ENCODE measurements around the gene OGFOD3. TPM values are rescaled to one million over a fixed set of nuclear protein-coding genes. Genes with fewer than 3 reads are reported as not detected.

Gene OGFOD3
- total and polyA plus RNA-seq, 2 donors (not counting 3 experiments of a cell fraction or from before 2014, with no cell fraction given) = 31.7 to 34.8 TPM

GRCh38 chr17:82355770-82356427, 62.5 kb downstream of the OGFOD3 start:
- FAIRE-seq = no peak
- no peak overlapping the region for H3K4me2 ChIP-seq (ENCODE audit: insufficient read depth, low read length)
- H3K4me1 ChIP-seq (ENCODE audit: control insufficient read depth, extremely low read depth, insufficient read depth, low read length) = peaks cover 2% of the 10 kb centered on the region
- H3K9me3 ChIP-seq (replicated peaks; ENCODE audit: control insufficient read depth, insufficient read depth, low read length) = no peaks in the 10 kb centered on the region
- H3K27ac ChIP-seq (ENCODE audit: insufficient read depth, low read depth, low read length) = no peak overlapping the region
- no peaks in the 10 kb centered on the region for H4K20me1 ChIP-seq (replicated peaks; ENCODE audit: control insufficient read depth, extremely low read depth, insufficient read depth, low read length)
- H3K36me3 ChIP-seq (ENCODE audit: control insufficient read depth in 2 of 2, extremely low read depth in 1 of 2, insufficient read depth in 2 of 2, low read length in 2 of 2) = no peaks in the 10 kb centered on the region
- H3K79me2 ChIP-seq (ENCODE audit: control insufficient read depth, insufficient read depth, low read length) = no peaks in the 10 kb centered on the region
- no peak overlapping the region for H3K4me3 ChIP-seq (replicated peaks in 1 of 3; ENCODE audit: insufficient read depth in 1 of 3, low read depth in 1 of 3, low read length in 3 of 3)
- DNase-seq (ENCODE audit: low read depth, low spot score) = no peak
- no peak overlapping the region for H3K9ac ChIP-seq (replicated peaks; ENCODE audit: extremely low read depth, insufficient read depth, low read length)
- intact Hi-C loops (cut with micrococcal nuclease) (no loop called here), dilution Hi-C loops (cut with MboI; ENCODE audit: extremely low pct_ligation_motif_present, low sequenced_read_pairs) (no loop called here)
- no peaks in the 10 kb centered on the region for H3K27me3 ChIP-seq (ENCODE audit: control insufficient read depth in 2 of 2, insufficient read depth in 2 of 2, low read length in 2 of 2)
- CTCF ChIA-PET = interaction anchor here (1.1 to 1.6 kb wide), 3 partner anchors 10 to 22 kb away, joined by 4 to 6 read pairs (median 5); partner anchors contain the start of gene SECTM1
- TF ChIP-seq JUN (IDR thresholded peaks at IDR 0.05; ENCODE audit: borderline replicate concordance, insufficient read depth, insufficient read length, low read depth) = no peak
- TF ChIP-seq GATA2 (IDR thresholded peaks at IDR 0.05; ENCODE audit: insufficient read depth, insufficient read length, low read depth, low read length) = no peak
- no peak for TF ChIP-seq POLR2AphosphoS5 (IDR thresholded peaks at IDR 0.05; ENCODE audit: insufficient read depth, low read depth, low read length)
- no peak for TF ChIP-seq FOS (IDR thresholded peaks at IDR 0.05; ENCODE audit: borderline replicate concordance, insufficient read depth, low read length)
- TF ChIP-seq MYC (IDR thresholded peaks at IDR 0.05; ENCODE audit: low read depth, low read length) = no peak
- no peak for TF ChIP-seq MAX (IDR thresholded peaks at IDR 0.05; ENCODE audit: insufficient read depth, insufficient read length)
- POLR2A ChIA-PET = no interaction called here
- no TSS peak for BruUV-seq (replicated peaks)
- no peaks in the 10 kb centered on the region for H3K9me1 ChIP-seq (replicated peaks; ENCODE audit: control insufficient read depth, extremely low read depth, insufficient read depth, low read length)
- H2AFZ ChIP-seq (ENCODE audit: low read depth, low read length) = no peak overlapping the region

- no peak overlapping the region for H3K4me3 ChIP-seq (replicated peaks in 1 of 3; ENCODE audit: insufficient read depth in 1 of 3, low read depth in 1 of 3, low read length in 3 of 3)
- no peaks in the 10 kb centered on the region for H3K9me1 ChIP-seq (replicated peaks; ENCODE audit: control insufficient read depth, extremely low read depth, insufficient read depth, low read length)
- no peak overlapping the region for H3K27ac ChIP-seq (ENCODE audit: insufficient read depth, low read depth, low read length)
- H3K27me3 ChIP-seq (ENCODE audit: control insufficient read depth in 2 of 2, insufficient read depth in 2 of 2, low read length in 2 of 2) = no peaks in the 10 kb centered on the region
- no peak for FAIRE-seq
- H3K4me2 ChIP-seq (ENCODE audit: insufficient read depth, low read length) = no peak overlapping the region
- intact Hi-C loops (cut with micrococcal nuclease) (no loop called here), dilution Hi-C loops (cut with MboI; ENCODE audit: extremely low pct_ligation_motif_present, low sequenced_read_pairs) (no loop called here)
- H2AFZ ChIP-seq (ENCODE audit: low read depth, low read length) = no peak overlapping the region
- peaks cover 2% of the 10 kb centered on the region for H3K4me1 ChIP-seq (ENCODE audit: control insufficient read depth, extremely low read depth, insufficient read depth, low read length)
- DNase-seq (ENCODE audit: low read depth, low spot score) = no peak
- H3K36me3 ChIP-seq (ENCODE audit: control insufficient read depth in 2 of 2, extremely low read depth in 1 of 2, insufficient read depth in 2 of 2, low read length in 2 of 2) = no peaks in the 10 kb centered on the region
- no TSS peak for BruUV-seq (replicated peaks)
- no peaks in the 10 kb centered on the region for H4K20me1 ChIP-seq (replicated peaks; ENCODE audit: control insufficient read depth, extremely low read depth, insufficient read depth, low read length)
- H3K9ac ChIP-seq (replicated peaks; ENCODE audit: extremely low read depth, insufficient read depth, low read length) = no peak overlapping the region
- no peaks in the 10 kb centered on the region for H3K79me2 ChIP-seq (ENCODE audit: control insufficient read depth, insufficient read depth, low read length)
- no peak for TF ChIP-seq GATA2 (IDR thresholded peaks at IDR 0.05; ENCODE audit: insufficient read depth, insufficient read length, low read depth, low read length)
- TF ChIP-seq MAX (IDR thresholded peaks at IDR 0.05; ENCODE audit: insufficient read depth, insufficient read length) = no peak
- no peak for TF ChIP-seq EZH2 (IDR thresholded peaks at IDR 0.05; ENCODE audit: borderline replicate concordance, low read depth, low read length, severe bottlenecking)
- TF ChIP-seq MYC (IDR thresholded peaks at IDR 0.05; ENCODE audit: low read depth, low read length) = no peak
- ChIA-PET CTCF (interaction anchor here (1.3 kb wide), 1 partner anchor 21 kb away, joined by 4 read pairs; the partner anchor contains the start of gene SECTM1), POLR2A (no interaction called here)
- H3K9me3 ChIP-seq (replicated peaks; ENCODE audit: control insufficient read depth, insufficient read depth, low read length) = no peaks in the 10 kb centered on the region
These were observed 63.5 kb downstream of the OGFOD3 start for GRCh38 chr17:82354804-82355308.

Data from endothelial cell of umbilical vein (primary cell).